ENCODE measurements around the gene EDNRA.

The EDNRA gene

DNA sequence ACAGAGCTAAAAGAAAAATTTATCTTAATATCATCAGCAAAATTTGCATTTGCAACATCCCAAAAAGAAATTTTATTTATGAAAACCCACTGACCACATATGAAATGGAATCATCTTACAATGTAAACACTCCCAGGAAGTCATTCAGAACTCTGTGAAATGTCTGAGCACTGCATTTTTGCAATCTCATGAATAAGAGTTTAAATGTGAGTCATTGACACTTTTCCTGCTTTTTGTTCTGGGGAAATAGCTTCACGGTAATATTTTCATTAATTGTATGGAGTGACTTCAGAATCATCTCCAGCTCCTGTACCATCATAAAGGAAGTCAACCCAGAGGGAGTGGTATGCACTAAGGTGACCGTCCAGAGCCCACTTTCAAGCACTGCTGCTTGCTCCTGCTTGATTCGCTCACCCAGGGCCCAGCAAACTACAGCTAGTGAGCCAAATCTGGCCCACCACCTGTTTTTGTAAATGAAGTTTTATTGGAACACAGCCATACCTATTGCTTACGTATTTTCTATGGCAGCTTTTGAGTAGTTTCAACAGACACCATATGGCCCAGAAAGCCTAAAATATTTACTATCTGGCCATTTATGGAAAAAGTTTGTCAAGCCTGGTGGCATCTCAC is 17.2 kb downstream of the EDNRA start:
- DNase-seq: no peak

DNA sequence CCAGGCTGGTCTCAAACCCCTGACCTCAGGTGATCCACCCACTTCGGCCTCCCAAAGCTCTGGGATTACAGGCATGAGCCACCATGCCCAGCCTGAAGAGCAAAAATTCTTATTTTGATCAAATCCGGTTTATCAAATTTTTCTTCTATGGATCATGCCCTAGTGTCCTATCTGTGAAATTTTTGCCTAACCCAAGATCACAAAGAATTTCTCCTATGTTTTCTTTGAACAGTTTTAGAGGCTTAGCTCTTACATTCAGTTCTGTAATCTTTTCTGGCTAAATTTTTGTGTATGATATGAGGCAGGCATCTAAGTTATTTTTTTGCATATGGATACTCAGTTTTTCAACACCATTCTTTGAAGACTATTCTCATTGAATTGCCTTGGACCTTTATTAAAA is 27.4 kb downstream of the EDNRA start:
- DNase-seq: no peak

DNA sequence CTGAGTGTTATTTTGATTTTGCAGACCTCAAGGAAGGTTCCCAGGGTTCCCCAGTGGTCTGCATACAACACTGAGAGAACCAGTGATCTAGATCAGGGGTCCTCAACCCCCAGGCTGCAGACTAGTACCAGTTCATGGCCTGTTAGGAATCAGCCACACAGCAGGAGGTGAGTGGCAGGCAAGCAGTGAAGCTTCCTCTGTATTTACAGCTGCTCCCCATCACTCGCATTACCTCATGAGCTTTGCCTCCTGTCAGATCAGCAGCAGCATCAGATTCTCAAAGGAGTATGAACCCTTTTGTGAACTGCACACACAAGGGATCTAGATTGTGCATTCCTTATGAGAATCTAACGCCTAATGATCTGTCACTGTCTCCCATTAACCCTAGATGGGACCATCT is 28.5 kb downstream of the EDNRA start:
- no peak for DNase-seq

DNA sequence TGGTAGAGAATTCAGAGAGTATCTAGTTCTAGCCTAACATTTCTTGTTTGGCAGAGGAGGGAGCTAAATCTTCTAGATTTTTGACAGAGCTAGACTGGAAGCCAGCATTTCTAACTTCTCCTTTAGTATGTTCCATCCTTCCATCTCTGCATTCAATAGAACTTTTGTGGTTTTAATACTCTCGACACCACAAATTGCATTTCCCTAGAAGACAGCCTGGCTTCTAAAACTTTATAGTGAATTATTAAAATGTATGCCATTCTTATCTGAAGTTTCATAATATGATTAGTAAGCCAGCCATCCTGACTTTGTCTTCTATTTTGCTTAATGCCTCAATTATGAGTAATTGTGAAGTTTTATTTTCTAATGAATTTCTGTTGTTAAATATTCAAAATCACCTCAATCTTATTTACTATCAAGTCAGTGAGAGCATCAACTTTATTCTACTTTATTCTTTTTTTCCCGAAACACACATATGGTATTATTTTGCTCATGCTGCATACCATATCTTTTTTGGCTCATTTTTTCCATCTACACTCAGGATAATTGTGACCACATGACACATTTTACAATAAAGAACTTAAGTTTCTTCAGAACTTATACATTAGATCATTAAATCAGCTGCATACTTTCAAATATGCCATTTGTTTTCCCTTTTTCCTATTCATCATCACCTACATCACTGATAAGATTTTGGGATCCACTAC is 30.2 kb downstream of the EDNRA start:
- DNase-seq: no peak

DNA sequence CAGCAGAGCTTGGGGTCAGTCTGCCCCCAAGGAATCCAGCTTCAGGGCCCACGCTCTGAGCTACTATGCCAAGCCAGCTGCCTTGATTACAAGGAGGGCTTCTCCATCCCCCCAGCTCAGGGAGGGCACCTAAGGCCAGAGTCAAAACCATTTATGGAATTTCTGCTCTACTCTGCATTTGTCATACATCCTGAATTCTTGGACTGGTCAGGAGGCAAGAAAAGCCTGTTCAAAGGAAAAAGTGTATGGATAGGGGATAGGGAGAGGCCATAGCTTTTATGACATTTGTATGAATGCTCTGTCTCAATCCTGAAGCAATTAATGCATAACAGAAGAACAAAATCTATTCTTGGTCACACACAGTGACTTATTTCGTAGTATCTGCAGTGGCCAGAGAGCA is 32.2 kb downstream of the EDNRA start:
- no peak for DNase-seq

DNA sequence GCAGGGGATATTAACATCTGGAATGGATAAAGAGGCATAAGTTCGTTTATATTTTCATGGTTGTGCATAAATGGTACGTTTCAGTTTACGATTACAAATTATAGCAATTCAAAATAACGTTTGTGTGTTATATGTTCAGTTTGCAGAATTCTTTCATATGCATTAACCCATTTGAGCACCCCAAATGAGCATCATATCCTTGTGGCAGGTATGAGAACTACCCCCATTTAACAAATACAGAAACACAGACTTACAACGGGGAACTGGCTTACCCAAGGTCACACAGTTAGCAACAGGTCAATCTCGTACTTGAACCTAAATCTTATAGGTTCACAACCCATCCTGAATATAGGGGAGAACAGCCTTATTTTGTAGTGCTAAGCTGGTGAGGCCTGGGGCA is 33.1 kb downstream of the EDNRA start:
- no peak for DNase-seq

DNA sequence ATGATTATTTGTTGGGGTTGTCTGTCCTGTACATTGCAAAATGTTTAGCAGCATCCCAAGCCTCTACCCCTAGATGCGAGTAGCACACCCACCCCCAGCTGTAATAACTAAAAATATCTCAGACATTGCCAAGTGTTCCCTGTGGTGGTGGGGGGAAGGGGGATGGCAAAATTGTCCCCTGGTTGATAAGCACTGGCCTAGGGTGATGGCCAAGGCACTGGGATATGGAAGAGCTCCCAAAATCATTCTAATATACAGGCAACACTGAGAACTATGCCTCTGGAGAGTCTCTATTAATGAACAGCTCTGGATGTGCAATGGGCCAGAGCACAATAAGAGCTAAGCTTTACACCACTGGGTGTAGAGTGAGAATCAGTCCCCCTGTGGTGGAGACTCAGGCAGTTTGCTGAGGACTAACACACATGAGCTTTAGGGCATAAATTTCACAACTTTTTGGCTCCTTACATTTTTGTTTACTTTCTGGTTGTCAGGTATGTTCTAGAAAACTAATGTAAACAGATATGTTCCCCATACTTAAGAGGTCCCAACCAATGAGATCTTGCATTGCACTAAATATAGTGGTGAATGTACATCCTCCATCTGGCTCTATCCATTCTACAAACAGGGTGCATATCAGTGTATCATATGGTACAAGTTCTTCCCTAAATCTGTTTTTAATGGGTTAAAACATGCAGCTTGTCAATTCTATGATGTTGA is 34.5 kb downstream of the EDNRA start:
- DNase-seq: no peak

DNA sequence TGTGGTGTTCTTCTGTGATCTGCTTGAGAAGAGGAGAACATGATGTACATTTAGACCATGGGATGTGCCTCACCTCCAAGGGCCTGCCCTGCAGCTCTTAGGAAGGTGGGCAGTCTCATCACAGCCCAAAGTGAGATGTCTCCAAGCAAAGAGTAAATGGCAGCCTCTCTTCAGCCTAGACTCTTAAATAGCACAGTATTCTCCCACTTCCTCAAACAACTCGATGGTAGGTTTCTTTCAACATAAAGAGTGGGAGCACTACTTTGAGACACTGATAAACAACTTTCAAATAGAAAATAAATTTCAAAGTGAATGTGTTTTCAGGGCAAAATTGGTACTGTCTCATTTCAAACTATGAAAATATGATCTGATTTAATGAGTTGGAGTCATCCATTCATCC is 35.2 kb downstream of the EDNRA start:
- no peak for DNase-seq

DNA sequence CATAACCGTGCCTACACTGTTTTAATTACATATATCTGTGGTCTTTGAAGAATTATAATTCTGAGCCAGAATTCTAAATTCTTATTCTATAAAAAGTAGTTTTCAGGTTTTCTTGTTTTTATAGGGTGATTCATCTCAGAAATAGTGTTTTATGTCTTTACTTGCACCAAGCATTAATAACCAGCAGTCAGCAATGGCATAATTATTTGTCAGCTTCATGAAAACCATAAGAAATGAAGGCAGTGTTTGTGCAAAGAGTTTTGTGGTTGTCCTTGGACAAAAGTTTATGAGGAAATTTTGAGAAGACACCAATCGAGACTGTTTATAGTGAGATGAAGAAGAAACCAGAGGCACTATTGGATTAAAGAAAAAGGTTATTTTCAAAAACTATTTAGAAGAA is 37.2 kb downstream of the EDNRA start:
- DNase-seq: no peak

DNA sequence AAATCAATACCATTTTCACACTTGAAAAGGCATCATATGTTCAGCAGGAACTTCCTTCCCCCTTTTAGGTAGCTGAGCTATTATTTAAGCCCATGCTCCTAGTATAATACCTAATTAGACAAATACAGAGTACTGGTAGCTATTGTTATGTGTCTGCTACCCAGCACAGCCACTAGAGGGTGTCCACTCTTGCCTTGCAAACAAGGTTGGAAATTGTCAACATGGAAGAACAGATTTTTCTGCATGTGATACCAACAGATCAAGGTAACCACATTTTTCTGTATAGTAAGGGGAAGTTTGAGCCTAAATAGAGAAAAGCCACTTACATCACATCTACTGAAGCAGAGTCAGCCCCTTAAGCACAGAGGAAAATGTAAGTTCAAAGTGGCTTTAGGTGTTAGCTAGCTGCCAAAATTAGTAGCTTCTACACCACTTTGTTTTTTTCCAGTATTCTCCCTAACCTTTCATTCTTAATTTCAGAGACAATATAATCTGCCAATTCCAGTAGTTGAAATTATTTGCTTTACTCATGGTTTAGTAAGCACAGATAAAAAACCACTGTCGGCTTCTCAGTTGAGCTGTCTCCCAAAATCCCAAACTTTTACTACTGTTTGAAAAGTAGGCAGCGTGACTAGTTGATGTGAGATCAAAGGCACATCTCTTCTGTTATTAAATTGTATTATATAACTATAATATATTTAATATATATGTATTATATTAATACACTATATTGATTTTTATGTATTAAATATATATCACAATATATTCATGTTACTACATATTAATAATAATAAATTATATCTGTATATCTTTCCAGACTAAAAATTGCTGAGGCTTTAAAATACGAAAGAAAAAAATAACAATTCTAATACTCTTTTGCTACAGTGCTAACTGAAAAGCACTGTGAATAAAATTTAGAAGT is 38.2 kb downstream of the EDNRA start:
- DNase-seq: peak; percentile 64

DNA sequence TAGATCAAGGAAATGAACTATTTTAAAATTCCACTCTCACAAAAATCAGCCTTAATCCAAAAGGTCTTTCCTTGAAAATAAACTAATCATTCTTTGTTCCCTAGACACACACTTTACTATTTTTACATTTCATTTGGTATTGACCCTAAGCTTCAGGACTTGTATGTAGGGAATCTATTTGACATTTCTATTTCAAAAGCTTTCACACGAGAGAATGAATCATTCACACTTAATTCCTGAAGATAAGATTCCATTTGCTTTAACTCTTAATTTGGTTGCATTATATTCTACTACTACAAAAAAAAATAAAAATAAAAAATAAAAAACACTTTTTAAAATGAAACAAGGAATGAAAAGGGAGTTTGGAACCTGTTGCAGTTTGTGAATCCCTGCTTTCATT is 43.7 kb downstream of the EDNRA start:
- no peak for DNase-seq

DNA sequence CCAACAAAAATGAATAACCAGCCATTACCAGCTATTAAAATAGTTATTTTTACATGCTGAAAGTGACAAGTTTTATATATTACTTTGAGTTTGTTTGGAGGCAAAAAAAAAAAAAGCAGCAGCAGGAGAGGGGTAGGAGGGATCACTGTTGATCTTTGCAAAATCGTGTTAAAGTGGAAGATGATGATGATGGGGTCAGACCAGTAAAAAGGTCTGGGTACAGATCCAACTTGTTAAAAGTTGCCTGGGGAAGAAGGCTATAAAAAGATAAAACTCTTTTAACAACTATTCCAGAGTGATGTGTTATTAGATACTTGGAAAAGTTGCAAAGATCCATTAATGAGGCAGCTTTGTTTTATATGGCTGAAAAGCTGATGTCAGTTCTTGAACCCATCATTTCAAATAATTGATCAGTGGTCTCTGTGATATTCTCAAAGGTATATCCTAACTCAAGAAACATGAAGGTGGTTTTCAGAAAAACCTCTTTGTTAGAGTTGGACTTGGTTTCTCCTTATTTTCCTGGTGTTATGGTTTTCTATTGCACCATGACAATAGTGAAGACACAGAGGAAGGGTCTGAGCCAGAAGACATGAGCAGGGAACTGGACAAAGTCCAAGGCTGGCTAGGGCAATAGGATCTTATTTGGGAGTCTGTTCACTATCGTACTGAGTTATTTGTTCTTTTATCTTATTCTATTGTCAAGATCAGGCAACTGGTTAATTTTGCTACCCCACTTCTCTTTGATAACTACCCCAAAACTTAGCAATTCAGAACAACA is 44.8 kb downstream of the EDNRA start:
- DNase-seq: no peak

DNA sequence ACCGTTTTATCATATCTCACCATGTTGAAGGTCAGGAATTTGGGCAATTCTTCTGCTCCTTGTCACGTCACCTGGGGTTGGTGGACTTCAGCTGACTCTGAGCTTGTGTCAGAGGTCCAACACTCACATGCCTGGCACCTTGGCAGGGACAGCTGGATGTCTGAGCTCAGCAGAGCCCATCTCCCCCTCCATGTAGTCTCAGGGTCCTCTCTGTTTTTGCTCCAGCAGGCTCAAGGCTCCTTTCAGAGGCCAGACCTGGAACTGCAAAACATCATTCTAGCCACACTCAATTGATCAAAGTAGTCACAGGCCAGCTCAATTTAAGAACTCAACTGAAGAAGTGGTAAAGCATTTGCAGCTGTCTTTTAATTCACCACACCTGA is 45.4 kb downstream of the EDNRA start:
- no peak for DNase-seq

DNA sequence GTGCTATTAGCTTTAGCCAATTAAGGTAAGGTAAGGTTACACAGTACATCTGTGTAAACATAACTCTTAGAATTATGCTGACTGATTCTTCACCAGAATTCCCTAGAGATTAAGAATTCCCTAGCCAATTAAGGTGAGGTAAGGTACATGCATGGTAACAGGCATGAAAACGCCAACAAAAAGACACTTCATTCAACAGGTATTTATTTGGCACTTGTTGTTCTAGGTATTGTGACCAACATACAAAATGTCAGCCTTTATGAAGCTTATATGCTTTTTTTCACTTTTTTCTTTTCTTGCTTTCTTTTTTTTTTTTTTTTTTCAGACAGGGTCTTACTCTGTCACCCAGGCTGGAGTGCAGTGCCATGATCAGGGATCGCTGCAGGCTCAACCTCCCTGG is 47.2 kb downstream of the EDNRA start:
- no peak for DNase-seq

DNA sequence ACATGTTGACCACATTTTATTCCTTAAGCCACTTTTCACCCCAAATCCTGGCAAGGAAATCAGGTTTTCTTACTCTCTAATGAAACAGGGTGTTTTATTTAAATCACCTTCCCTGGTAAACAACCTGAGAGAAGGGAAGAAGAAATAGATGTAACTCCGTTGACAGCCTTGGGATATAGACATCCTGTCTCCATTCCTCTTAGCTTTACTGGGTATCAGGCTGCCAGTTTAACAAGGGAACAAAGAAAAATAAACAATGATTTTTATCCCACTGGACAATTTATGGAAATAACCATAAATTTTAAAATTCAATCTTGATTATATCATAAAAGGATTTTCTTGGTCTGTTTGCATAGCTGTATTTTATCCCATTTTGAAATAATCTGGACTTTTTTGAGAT is 49.2 kb downstream of the EDNRA start:
- DNase-seq: no peak

DNA sequence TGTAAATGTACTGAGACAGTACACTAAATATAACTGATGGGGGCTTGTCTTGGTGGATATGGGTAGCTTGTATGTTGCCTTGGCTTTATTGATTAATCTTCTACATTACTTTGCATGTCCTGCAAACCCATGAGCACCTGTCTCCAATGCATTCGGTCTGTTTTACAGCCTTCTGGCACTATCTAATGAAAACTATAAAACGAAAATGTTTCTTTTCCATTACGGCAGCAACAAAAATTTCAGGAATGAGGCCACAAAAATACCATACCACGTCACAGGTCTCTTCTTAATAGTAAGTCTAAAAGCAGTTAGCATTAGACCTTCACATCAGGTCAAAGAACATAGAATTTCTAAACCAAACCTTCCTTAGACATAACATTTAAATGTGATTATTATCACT is 49.8 kb downstream of the EDNRA start:
- no peak for DNase-seq

DNA sequence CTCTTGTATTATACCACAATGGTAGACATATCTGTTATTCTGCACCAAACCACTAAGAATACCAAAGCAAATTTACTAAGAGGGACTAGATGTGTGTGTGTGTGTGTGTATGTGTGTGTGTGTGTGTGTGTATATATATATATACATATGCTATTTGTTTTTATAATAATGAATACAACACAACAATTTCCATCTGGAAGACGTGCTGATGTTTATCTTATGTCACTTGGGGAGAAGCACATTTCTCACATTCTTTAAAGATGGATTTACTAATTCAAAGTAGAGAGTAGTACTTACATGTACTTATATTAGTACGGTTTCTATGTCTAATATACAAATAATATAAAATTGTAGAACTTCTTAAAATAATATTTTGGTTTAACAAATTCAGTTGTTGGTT is 52.0 kb downstream of the EDNRA start:
- DNase-seq: no peak

DNA sequence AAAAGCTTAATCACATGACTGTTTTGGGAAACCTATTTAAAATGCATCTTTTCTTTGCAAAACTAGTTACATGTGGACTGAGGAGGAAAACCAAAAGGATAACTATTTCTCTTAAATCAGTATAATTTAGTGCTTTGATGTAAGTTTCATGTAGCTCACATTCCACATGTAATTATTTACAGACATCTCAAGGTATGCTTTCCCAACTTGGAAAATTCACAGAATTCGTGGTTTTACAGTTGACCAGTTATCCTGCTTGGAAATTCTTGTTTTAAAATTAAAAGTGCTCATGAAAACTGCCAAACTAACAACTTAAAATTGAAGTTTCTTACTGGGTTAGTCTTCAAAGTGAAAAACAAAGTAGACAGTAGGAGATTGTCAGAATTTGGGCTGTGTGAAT is 52.4 kb downstream of the EDNRA start:
- no peak for DNase-seq

DNA sequence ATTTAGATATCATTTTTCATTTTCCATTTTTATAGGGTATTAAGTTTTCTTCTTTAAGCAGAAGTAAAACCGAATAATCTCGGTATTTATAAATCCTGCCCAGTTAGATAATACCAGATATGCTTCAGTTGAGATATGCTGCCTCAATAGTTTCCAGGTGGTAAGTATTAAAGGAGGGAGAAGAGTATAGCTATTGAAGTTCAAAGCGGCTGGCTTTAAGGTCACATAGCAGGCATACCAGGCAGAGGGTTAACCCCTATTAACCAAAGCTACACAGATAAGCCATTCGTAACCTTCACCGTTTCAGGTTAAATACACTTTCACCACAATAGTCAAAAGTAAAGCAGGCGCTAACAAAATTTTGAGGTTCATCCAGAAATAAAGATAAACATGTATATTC is 54.2 kb downstream of the EDNRA start:
- DNase-seq: no peak

DNA sequence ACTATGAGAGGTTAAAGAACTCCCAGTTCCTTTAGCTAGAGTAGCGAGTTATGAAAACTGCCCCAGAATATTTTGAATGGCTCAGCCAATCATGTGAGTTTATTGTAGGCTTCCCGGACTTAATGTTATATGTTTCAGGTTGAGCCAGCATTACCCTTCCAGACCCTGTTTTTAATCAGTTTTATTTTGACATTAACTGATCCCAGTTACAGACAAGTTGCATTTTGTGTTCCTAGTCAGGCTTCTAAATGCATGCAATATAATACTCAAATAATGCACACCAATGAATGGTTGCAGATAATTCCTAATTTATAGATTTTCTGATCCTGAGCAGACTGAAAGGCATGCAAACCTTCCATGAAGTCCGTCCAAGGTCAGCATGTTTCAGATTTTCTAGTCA is 57.8 kb downstream of the EDNRA start:
- DNase-seq: no peak

DNA sequence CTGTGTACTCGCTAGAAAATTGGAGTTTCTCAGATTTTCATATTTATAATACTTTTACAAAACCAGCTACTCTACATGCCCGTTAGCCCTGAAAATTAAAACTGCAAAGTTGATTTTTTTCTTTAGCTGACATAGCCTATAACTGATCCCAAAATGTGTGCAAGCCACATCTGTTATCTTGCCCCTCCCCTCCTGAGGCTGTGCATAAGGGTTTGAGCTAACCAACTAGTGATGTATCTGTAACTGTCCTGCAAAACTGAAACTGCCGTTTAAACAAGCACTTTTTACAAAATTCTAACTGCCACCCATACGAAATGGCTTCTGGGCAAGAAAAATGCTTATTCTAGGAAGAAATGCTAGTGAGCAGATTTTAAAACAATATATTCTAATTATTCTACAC is 59.1 kb downstream of the EDNRA start:
- no peak for DNase-seq

DNA sequence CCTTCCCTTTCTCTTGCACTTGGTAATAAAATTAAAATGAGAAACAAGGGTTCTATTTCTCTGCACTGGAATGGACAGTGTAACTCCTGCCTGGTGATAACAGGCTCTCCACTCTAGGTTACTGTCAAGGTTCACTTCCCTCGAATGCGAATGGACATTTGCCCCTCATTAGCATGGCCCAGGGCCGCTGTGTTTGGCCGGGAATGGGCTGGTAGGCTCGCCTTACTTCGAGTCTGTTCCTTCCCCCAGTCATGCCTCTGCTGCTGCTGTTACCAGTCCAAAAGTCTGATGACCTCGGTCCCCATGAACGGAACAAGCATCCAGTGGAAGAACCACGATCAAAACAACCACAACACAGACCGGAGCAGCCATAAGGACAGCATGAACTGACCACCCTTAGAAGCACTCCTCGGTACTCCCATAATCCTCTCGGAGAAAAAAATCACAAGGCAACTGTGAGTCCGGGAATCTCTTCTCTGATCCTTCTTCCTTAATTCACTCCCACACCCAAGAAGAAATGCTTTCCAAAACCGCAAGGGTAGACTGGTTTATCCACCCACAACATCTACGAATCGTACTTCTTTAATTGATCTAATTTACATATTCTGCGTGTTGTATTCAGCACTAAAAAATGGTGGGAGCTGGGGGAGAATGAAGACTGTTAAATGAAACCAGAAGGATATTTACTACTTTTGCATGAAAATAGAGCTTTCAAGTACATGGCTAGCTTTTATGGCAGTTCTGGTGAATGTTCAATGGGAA is 61.5 kb downstream of the EDNRA start:
- DNase-seq: no peak
